Raji (cell line): ENCODE data around the gene ARAP3.

ENCODE experiments used
- POLR2A ChIP-seq: IDR thresholded peaks from 2 replicates; pipeline ENCODE4 v1.6.1; 2011; ENCODE audit warnings: low read depth, low read length, control low read depth; ENCODE audit not compliant: insufficient read depth

The ARAP3 gene

DNA sequence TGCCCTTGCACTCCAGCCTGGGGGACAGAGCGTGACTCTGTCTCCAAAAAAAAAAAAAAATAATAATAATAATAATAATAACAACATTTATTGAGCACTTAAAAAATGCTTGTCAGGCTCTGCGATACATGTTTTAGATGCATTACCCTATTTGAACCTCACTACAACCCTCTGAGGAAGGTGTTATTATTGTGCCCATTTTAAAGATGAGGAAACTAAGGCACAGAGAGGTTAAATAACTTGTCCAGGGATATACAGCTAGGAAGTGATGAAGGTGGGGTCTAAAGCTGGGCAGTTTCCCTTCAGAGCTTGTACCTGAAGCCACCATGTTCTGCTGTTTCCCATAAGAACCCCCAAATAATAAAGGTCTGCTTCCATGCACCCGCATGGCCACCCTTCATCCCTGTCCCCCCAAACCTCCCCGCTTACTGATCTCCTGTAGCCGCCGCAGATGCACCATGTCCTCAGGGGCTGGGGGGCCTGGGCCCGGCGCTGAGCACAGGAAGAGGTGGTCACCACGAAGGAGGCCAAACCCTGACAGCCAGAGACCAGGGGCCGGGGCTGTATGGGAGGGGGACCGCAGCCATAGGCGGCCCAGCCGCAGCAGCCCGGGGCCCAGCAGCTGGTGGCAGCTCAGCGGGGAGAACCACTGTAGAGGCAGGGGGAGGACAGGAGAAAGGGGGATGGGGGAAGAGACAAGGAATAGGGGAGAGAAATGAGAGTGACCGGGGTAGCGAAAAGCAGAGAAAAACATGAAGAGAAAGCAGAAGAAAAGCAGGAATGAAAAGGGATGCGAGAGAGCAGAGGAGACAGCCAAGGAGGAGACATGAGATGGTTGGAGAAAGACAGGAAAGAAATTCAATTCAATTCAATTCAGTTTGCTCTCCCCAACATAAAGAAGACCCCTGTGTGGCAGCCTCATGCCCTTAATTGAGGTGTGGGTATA lies 15.8 kb downstream of the ARAP3 start:
- TF ChIP-seq POLR2A, result no peak

DNA sequence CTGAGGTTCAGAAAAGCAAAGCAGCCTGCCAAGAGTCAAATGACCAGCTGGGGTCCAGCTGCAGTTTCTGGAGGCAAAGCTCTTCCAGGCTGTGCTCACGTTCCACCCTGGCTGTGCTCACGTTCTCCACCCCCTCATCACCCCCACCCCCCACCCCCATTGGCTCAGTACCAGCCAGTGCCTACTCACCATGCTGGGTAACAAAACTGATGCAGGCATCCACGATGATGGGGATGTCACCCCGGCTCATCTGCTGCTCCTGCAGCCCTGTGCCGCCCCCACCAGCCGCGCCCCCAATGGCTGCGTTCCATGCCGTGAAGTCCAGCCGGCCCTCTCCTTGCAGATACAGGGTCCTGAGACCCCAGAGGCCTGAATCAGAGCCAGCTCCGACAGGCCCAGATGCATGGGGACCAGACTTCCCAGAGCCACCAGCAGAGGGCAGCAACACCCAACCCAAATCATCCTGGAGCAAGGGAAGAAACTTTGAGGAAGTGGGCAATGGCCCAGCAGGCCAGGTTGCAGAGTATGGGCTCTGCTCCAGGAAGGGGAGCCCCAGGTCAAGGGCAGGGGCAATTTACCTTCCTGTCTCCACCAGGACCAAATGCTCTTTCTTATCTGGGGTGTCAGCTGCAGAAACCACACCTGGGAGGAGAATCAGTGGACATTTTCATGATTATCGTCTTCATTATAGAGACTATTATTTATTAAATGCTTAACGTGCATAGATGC lies 17.1 kb downstream of the ARAP3 start:
- TF ChIP-seq POLR2A, result no peak

DNA sequence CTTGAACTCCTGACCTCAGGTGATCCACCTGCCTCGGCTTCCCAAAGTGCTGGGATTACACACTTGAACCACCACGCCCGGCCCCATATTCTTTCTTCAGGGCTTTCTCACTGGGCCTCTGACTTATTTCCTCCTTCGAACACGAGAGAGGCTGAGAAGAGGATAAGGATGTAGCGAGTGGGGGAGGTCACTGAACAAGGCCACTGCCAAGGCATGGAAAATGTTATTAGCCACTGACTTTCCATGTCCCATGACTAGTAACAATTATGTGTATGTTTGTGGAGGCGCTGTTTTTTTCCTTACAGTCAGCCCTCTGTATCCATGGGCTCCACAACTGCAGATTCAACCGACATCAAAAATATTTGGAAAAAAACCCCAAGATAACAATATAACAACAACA lies 18.5 kb downstream of the ARAP3 start:
- TF ChIP-seq POLR2A, result no peak

GRCh38 chr5:141662028-141662427 lies 20.0 kb downstream of the ARAP3 start:
- no peak for TF ChIP-seq POLR2A

GRCh38 chr5:141657937-141658545 lies 24.0 kb downstream of the ARAP3 start:
- no peak for TF ChIP-seq POLR2A

DNA sequence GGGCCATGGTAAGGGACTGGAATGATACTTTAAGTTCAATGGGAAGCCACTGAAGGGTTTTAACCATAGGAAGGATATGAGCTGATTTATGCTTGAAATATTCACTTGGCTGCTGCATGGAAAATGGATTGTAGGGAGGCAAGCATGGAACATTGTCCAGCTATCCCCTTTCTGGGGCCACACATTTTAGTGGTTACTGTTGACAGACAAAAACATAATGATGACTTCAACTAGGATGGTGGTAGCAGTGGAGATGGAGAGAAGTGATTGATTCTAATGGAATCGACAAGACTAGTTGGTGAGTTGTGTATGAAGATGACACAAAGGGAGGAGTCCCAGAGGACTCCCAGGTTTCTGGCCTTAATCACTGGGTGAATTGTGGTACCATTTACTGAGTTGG lies 24.6 kb downstream of the ARAP3 start:
- no peak for TF ChIP-seq POLR2A

DNA sequence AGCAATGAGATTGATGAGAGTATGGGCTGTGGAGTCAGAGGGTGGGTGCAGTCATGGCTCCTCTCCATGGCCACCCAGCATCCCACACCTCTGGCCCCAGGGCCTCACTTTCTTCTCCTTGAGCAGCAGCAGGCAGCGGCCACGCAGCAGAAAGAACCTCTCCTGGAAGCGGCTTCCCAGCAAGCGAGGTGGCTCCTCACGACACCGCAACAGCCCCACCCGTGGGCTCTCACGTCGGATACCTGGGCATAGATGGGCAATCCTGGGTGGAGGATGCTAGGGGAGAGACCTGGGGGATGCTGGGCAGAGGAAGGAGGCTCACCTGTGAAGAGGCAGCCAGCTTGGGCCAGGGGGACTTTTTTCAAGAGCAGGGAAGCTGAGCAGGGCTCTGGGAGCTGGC lies 25.6 kb downstream of the ARAP3 start:
- TF ChIP-seq POLR2A, result no peak

- no peak for TF ChIP-seq POLR2A
Measured at GRCh38 chr5:141655020-141655419, 27.0 kb downstream of the ARAP3 start.

DNA sequence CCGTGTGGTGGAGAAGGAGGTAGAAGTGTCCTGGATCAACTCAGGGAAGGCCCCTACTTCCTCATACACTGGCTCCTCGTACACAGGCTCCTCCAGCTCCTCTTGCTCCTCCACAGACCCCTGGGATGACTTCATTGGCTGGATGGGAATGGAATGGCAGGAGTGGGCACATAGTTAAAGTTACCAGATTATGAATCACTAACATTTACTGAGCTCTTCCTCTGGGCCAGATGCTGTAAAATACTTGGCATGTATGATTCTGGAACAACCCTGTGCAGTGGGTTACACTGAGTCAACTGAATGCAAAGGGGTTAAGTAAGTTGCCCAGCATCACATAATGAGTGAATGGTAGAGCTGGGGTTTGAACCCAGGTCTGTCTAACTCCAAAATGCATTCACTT lies 27.7 kb downstream of the ARAP3 start:
- no peak for TF ChIP-seq POLR2A

DNA sequence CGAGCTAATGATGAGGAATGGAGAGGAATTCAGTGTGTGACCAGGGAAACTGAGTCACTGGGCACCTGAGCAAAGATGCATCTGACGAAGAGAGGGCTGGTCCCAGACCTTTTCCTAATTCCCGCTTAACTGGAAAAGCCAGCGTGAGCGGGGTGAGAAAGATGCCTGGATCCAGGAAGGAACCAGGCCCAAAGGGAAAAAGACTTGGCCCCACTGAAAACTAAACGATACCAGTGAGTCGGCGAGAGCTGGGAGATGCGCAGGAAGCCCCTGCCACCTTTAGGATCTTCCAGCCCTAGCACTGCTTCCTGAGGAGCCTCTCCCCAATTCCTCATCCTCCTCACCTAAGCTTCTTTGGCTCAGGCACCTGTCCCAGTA lies 30.3 kb downstream of the ARAP3 start:
- TF ChIP-seq POLR2A, result no peak

DNA sequence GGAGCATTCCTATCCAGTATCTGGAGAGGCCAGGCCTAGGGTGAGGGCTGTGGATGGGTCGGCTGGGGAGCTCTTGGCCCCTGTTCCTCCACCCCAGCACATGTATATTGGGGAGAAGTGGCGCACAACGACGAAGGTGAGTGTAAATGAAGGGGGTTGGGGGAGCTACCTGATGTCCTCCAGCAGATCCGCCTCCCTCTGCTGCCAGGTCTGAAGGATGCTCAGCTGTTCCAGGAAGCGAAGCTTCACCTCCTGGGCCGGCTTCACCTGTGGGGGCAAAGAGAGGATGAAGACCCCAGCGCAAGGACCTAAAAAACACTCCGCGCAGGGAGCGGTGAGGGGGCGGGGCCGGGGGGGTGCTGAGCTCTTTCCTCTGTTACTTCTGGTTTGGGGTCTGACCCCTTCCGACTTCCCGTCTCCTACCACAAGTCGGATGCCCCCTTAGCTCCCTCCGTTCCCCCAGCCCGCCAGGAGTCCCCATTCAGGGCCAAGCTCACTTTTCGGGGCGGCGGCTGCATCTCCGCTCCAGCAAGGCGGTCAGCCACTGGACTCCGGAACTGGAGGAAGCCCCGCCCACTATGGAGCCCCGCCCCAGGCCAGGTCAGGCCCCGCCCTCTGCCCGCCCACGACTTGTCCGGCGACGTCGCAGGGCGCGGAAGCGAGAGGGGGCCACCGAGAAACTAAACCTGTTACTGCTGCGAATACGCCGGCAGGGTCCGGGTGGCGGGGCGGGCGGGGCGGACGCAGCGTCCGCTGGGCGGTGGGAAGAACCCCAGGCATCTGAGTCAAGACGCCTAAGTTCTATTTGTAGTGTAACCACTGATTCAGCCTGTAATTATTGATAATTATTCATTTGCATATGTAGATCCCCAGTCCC lies 30.9 kb downstream of the ARAP3 start, which contains the start of gene FCHSD1:
Gene FCHSD1, minus strand, starts transcription at position 568 of the 877 bp plus-strand sequence. Its CDS starts 50 bp downstream, at position 518.
- TF ChIP-seq POLR2A, result no peak

GRCh38 chr5:141649972-141650371 lies 32.1 kb downstream of the ARAP3 start:
- no peak for TF ChIP-seq POLR2A

GRCh38 chr5:141649056-141649688 lies 32.9 kb downstream of the ARAP3 start:
- TF ChIP-seq POLR2A, result no peak

GRCh38 chr5:141647851-141648250 lies 34.2 kb downstream of the ARAP3 start:
- no peak for TF ChIP-seq POLR2A
